Ishikawa (cell line): ENCODE measurements around the gene CCSAP.

Source experiments
- CEBPB ChIP-seq: IDR thresholded peaks from 2 replicates; pipeline ENCODE4 v1.6.1; 2012
- CREB1 ChIP-seq: IDR thresholded peaks from 2 replicates; pipeline ENCODE4 v1.6.1; 2012; ENCODE audit warnings: low read depth
- EGR1 ChIP-seq: IDR thresholded peaks from 2 replicates; pipeline ENCODE4 v1.6.1; 2012
- EP300 ChIP-seq: IDR thresholded peaks from 2 replicates; pipeline ENCODE4 v1.6.1; 2012; ENCODE audit warnings: borderline replicate concordance
- FOXM1 ChIP-seq: IDR thresholded peaks from 2 replicates; pipeline ENCODE4 v1.6.1; 2012; ENCODE audit warnings: low read depth, borderline replicate concordance
- MAX ChIP-seq: IDR thresholded peaks from 2 replicates; pipeline ENCODE4 v1.6.1; 2012
- NFIC ChIP-seq: IDR thresholded peaks from 2 replicates; pipeline ENCODE4 v1.6.1; 2012
- RAD21 ChIP-seq: IDR thresholded peaks from 2 replicates; pipeline ENCODE4 v1.6.1; 2012; ENCODE audit warnings: low read depth
- TAF1 ChIP-seq: IDR thresholded peaks from 2 replicates; pipeline ENCODE4 v1.6.1; 2012; ENCODE audit warnings: low read depth, mild to moderate bottlenecking
- TCF12 ChIP-seq: IDR thresholded peaks from 2 replicates; pipeline ENCODE4 v1.6.1; 2012; ENCODE audit warnings: low read depth
- TEAD4 ChIP-seq: IDR thresholded peaks from 2 replicates; pipeline ENCODE4 v1.6.1; 2012
- USF1 ChIP-seq: IDR thresholded peaks from 2 replicates; pipeline ENCODE4 v1.6.1; 2012
- YY1 ChIP-seq: IDR thresholded peaks from 2 replicates; pipeline ENCODE4 v1.6.1; 2012; ENCODE audit warnings: low read depth
- ZBTB7A ChIP-seq: IDR thresholded peaks from 2 replicates; pipeline ENCODE4 v1.6.1; 2012; ENCODE audit warnings: low read depth
- TF ChIP-seq, protein P1 (sequence below): IDR thresholded peaks from 2 replicates; pipeline ENCODE4 v1.6.1; 2012; ENCODE audit warnings: low read depth, mild to moderate bottlenecking

The CCSAP gene

GRCh38 chr1:229368347-229368746, 25.5 kb upstream of the CCSAP start:
- TF ChIP-seq, protein P1, sequence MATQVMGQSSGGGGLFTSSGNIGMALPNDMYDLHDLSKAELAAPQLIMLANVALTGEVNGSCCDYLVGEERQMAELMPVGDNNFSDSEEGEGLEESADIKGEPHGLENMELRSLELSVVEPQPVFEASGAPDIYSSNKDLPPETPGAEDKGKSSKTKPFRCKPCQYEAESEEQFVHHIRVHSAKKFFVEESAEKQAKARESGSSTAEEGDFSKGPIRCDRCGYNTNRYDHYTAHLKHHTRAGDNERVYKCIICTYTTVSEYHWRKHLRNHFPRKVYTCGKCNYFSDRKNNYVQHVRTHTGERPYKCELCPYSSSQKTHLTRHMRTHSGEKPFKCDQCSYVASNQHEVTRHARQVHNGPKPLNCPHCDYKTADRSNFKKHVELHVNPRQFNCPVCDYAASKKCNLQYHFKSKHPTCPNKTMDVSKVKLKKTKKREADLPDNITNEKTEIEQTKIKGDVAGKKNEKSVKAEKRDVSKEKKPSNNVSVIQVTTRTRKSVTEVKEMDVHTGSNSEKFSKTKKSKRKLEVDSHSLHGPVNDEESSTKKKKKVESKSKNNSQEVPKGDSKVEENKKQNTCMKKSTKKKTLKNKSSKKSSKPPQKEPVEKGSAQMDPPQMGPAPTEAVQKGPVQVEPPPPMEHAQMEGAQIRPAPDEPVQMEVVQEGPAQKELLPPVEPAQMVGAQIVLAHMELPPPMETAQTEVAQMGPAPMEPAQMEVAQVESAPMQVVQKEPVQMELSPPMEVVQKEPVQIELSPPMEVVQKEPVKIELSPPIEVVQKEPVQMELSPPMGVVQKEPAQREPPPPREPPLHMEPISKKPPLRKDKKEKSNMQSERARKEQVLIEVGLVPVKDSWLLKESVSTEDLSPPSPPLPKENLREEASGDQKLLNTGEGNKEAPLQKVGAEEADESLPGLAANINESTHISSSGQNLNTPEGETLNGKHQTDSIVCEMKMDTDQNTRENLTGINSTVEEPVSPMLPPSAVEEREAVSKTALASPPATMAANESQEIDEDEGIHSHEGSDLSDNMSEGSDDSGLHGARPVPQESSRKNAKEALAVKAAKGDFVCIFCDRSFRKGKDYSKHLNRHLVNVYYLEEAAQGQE, result no peak
- TF ChIP-seq TAF1, result no peak
- TF ChIP-seq MAX, result no peak
- no peak for TF ChIP-seq YY1
- no peak for TF ChIP-seq NFIC
- TF ChIP-seq USF1, result no peak
- TF ChIP-seq TCF12, result no peak

DNA sequence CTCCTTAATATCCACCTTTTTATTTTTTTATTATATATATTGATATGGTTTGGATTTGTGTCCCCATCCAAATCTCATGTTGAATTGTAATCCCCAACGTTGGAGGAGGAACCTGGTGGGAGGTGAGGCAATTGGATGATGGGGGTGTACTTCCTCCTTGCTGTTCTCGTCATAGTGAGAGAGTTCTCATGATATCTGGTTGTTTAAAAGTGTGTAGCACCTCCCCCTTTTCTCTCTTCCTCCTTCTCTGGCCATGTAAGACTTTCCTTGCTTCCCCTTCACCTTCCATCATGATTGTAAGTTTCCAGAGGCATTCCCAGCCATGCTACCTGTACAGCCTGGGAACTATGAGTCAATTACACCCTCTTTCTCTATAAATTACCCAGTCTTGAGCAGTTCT, 22.7 kb upstream of the CCSAP start:
- no peak for TF ChIP-seq CREB1
- no peak for TF ChIP-seq CEBPB
- TF ChIP-seq USF1, result no peak
- no peak for TF ChIP-seq RAD21
- TF ChIP-seq FOXM1, result no peak
- no peak for TF ChIP-seq EGR1
- TF ChIP-seq TEAD4, result no peak
- no peak for TF ChIP-seq TAF1
- TF ChIP-seq ZBTB7A, result no peak
- no peak for TF ChIP-seq YY1
- TF ChIP-seq MAX, result no peak
- TF ChIP-seq, protein P1, result no peak
- no peak for TF ChIP-seq TCF12
- no peak for TF ChIP-seq NFIC

DNA sequence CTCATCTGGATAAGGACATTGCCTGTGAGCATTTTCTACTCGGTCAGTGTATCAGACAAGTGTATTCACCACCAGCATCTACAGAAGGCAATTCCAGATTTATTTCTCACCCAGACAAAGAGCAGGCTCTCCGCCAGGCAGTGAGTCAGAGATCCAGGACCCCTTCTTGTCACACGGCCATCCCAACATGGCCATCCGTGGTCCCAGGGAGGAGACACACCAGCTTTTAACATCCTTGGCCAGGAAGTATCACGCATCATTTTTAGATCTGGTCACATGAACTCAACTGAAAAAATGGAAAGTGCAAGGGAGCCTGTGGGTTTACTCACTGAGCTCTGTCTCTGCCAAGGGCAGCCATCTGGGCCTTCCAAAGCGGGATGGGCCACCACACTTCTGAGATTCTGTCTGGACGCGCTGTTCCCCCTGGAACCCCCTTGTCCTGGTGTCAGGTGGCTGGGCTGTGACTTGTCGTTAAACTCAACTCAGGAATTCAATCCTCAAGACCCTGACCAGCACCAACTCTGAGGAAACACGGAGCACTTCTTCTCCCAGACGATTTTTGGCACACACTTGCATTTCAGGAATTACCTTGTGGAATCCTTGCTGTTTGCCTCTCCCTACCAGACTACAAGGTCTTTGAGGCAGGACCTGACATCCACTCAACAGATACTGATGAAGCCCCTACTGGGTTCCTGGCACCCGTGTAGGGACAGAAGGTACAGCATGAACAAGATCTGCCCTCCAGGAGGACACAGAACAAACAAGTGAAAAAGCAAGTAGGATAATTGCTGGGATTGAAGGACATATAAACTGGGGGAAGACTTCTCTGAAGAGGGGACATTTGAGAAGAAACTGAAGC, 21.6 kb upstream of the CCSAP start:
- TF ChIP-seq NFIC, result no peak
- TF ChIP-seq FOXM1, result no peak
- TF ChIP-seq CREB1, result no peak
- TF ChIP-seq, protein P1, result no peak
- no peak for TF ChIP-seq YY1
- TF ChIP-seq USF1, result no peak
- no peak for TF ChIP-seq EP300
- no peak for TF ChIP-seq RAD21
- no peak for TF ChIP-seq MAX
- TF ChIP-seq CEBPB, result no peak
- TF ChIP-seq EGR1, result no peak
- no peak for TF ChIP-seq ZBTB7A
- TF ChIP-seq TAF1, result no peak

DNA sequence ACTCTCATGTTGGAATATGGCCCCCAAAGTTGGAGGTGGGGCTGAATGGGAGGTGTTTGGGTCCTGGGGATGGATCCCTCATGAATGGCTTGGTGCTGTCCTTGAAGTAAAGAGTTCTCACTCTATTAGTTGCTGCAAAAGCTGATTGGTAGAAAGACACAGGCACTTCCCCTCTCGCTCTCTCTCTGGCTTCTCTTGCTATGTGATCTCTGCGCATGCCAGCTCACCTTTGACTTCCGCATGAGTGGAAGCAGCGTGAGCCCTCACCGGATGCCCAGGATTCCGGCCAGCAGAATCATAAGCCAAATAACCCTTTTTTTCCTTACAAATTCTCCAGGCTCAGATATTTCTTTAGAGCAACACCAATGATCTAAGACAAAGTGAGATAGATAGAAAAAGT, 20.9 kb upstream of the CCSAP start:
- TF ChIP-seq TAF1 (no peak), RAD21 (no peak), USF1 (no peak), FOXM1 (no peak), ZBTB7A (no peak), EP300 (no peak), YY1 (no peak), NFIC (no peak), TCF12 (no peak), CEBPB (no peak), TEAD4 (no peak), CREB1 (no peak), EGR1 (no peak), MAX (no peak)
- TF ChIP-seq, protein P1, result no peak
